ENCODE measurements around the gene TMEM192.
"Not testable (repeated sequence)": the region's sequence is repeated elsewhere in the genome, so short reads cannot be mapped to it uniquely, and the experiment has no call there.

Gene TMEM192

GRCh38 chr4:165106518-165106917, 6.1 kb downstream of the TMEM192 start:
- no peak overlapping the region for H3K4me3 ChIP-seq (ENCODE audit: low read depth, low read length)
- CTCF ChIA-PET, result interaction anchor here (0.7 kb wide), 1 partner anchor 170 kb away, joined by 3 read pairs; no protein-coding TSS in a partner anchor
- POLR2A ChIA-PET, result no interaction called here
- TF ChIP-seq CTCF (IDR thresholded peaks at IDR 0.05; ENCODE audit: insufficient read depth, low read length, missing control alignments), result no peak
- no peak for DNase-seq (ENCODE audit: low read depth, low spot score)

DNA sequence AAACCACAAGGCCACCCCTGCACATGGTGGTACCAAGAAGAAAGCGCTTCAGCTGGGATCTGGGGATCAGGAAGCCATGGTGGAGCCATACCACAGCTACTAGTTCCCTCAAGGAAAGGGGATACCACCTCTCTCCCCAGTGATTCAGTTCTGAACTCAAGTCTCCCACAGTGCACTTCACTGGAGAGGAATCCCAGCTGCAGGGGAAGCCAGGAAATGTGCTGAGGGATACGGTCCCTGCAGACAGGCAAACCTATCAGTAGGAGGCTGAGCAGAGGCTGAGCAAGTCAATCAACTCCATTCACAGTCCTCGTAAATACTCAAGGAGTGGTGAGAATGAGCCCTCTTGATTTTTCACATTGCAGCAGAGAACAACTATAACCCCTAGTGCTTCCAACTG, 11.0 kb downstream of the TMEM192 start:
- CTCF ChIA-PET, result interaction anchor here (1.7 kb wide), 1 partner anchor 11 kb away, joined by 7 read pairs; the partner anchor contains the start of gene TMEM192
- H3K4me3 ChIP-seq (ENCODE audit: low read depth, low read length), result no peak overlapping the region
- DNase-seq (ENCODE audit: low read depth, low spot score), result no peak
- TF ChIP-seq CTCF (IDR thresholded peaks at IDR 0.05; ENCODE audit: insufficient read depth, low read length, missing control alignments), result no peak
- POLR2A ChIA-PET, result no interaction called here

GRCh38 chr4:165096776-165097175, 15.9 kb downstream of the TMEM192 start:
- ChIA-PET CTCF (interaction anchor here (0.9 to 4.5 kb wide), 16 partner anchors 8 to 1548 kb away, joined by 3 to 71 read pairs (median 8); partner anchors contain the start of gene TMEM192), POLR2A (interaction anchor here (0.6 kb wide), 1 partner anchor 44 kb away, joined by 5 read pairs; no protein-coding TSS in a partner anchor)
- no peak for DNase-seq (ENCODE audit: low read depth, low spot score)
- TF ChIP-seq CTCF (IDR thresholded peaks at IDR 0.05; ENCODE audit: insufficient read depth, low read length, missing control alignments), result peak; percentile 48
- no peak overlapping the region for H3K4me3 ChIP-seq (ENCODE audit: low read depth, low read length)

DNA sequence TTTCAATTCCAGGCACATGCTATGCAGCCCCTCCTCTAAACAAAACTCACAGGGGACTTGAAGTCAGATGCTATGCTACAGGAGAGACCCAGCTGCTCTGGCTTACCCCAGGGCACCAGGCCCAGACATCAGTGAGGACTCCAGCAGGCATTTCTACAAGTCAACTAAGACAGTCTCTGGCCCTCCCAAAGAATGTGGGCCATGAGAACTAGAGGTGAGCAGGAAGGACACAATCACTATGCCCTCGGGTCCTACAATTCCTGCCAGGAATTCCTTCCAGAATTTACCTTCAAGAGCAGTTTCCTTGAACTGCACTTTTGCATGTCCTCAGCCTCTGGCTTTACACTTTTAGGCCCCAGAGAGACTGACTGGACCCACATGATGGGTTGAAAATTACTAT, 17.4 kb downstream of the TMEM192 start:
- CTCF ChIA-PET, result interaction anchor here (1.0 kb wide), 1 partner anchor 327 kb away, joined by 7 read pairs; no protein-coding TSS in a partner anchor
- POLR2A ChIA-PET, result no interaction called here
- DNase-seq (ENCODE audit: low read depth, low spot score), result no peak
- TF ChIP-seq CTCF (IDR thresholded peaks at IDR 0.05; ENCODE audit: insufficient read depth, low read length, missing control alignments), result no peak
- no peak overlapping the region for H3K4me3 ChIP-seq (ENCODE audit: low read depth, low read length)

- DNase-seq (ENCODE audit: low read depth, low spot score), result no peak
- no peak for TF ChIP-seq CTCF (IDR thresholded peaks at IDR 0.05; ENCODE audit: insufficient read depth, low read length, missing control alignments)
- POLR2A ChIA-PET, result no interaction called here
- no peak overlapping the region for H3K4me3 ChIP-seq (ENCODE audit: low read depth, low read length)
- CTCF ChIA-PET, result interaction anchor here (0.7 to 1.0 kb wide), 2 partner anchors 327 to 1539 kb away, joined by 3 to 7 read pairs; no protein-coding TSS in a partner anchor
Observed at GRCh38 chr4:165094873-165095272, 17.8 kb downstream of the TMEM192 start.

DNA sequence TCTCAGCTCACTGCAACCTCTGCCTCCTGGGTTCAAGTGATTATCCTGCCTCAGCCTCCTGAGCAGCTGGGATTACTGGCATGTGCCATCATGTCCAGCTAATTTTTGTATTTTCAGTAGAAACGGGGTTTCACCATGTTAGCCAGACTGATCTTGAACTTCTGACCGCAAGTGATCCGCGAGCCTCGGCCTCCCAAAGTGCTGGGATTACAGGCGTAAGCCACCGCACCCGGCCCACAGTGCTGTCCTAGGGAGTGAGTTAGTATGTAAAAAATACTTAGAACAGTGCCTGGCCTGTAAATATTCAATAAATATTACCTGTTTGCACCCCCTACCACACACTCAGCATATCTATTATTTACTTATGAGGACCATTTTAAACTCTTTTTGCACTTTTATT, 20.5 kb downstream of the TMEM192 start:
- not testable (repeated sequence) for H3K4me3 ChIP-seq (ENCODE audit: low read depth, low read length); DNase-seq (ENCODE audit: low read depth, low spot score)
- POLR2A ChIA-PET, result interaction anchor here (0.6 kb wide), 1 partner anchor 73 kb away, joined by 3 read pairs; no protein-coding TSS in a partner anchor
- CTCF ChIA-PET, result interaction anchor here (1.0 kb wide), 1 partner anchor 314 kb away, joined by 3 read pairs; no protein-coding TSS in a partner anchor

DNA sequence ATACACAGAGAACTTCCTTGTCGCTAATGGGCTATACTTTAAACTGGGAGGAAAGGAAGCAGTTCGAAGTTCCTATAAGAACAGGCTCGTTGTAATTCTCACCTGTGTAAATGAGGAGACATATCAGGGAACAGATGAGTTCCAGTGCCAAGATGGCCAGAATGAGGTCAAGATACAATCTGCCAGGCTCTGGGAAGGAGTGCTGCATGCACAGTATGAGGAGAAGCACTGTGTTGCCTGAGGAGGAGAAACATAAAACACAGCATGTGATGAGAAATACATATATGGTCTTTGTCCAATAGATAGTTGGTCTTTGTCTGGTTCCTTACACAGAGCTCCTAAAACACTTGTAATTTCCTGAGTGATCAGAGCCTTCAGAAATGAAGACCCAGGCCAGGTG, 24.3 kb downstream of the TMEM192 start:
- CTCF ChIA-PET, result interaction anchor here (1.0 to 2.1 kb wide), 2 partner anchors 9 to 1533 kb away, joined by 4 to 8 read pairs; no protein-coding TSS in a partner anchor
- TF ChIP-seq CTCF (IDR thresholded peaks at IDR 0.05; ENCODE audit: insufficient read depth, low read length, missing control alignments), result no peak
- DNase-seq (ENCODE audit: low read depth, low spot score), result no peak
- no peak overlapping the region for H3K4me3 ChIP-seq (ENCODE audit: low read depth, low read length)
- POLR2A ChIA-PET, result no interaction called here
